GM12878 (cell line): Measurements from ENCODE around the gene SLC10A1. TPM values are rescaled to one million over a fixed set of nuclear protein-coding genes. Genes with fewer than 3 reads are reported as not detected.

Experiments used
- CBX5 ChIP-seq: sonication (generic); IDR thresholded peaks from 2 replicates; pipeline ENCODE4 v1.6.1; 2016; ENCODE audit warnings: low read depth, moderate library complexity, mild to moderate bottlenecking, inconsistent platforms
- EP300 ChIP-seq, 2 experiments: fragments of 150-350 bp in 1 of 2; IDR thresholded peaks; 2 replicates each; pipeline ENCODE4 v1.6.1; 2011 to 2012; ENCODE audit warnings: low read depth in 2 of 2, low read length in 2 of 2, borderline replicate concordance in 1 of 2, improper control_type of control experiment in 1 of 2, inconsistent platforms in 1 of 2; ENCODE audit not compliant: control insufficient read depth in 1 of 2
- IRF4 ChIP-seq: IDR thresholded peaks from 2 replicates; pipeline ENCODE4 v1.6.1; 2011; ENCODE audit warnings: low read depth, low read length
- KLF5 ChIP-seq: fragments of 450-650 bp; IDR thresholded peaks from 2 replicates; pipeline ENCODE4 v1.6.1; 2014; ENCODE audit warnings: mild to moderate bottlenecking; ENCODE audit not compliant: partially characterized antibody
- LARP7 ChIP-seq: fragments of 450-650 bp; IDR thresholded peaks from 2 replicates; pipeline ENCODE4 v1.6.1; 2017; ENCODE audit warnings: mild to moderate bottlenecking
- NR2C2 ChIP-seq: IDR thresholded peaks from 2 replicates; pipeline ENCODE4 v1.6.1; 2011; ENCODE audit warnings: borderline replicate concordance, low read depth; ENCODE audit not compliant: control insufficient read depth, insufficient read length
- NR2F1 ChIP-seq: fragments of 450-650 bp; conservative IDR thresholded peaks from 2 replicates; pipeline ENCODE4 v1.6.1; 2017; ENCODE audit warnings: mild to moderate bottlenecking
- NRF1 ChIP-seq: conservative IDR thresholded peaks from 2 replicates; pipeline ENCODE4 v1.6.1; 2011; ENCODE audit warnings: mild to moderate bottlenecking, low read depth, low read length, improper control_type of control experiment
- POU2F2 ChIP-seq: IDR thresholded peaks from 3 replicates; pipeline ENCODE4 v1.6.1; 2011; ENCODE audit warnings: low read depth, mild to moderate bottlenecking, low read length, borderline replicate concordance
- RFX5 ChIP-seq: IDR thresholded peaks from 2 replicates; pipeline ENCODE4 v1.6.1; 2011; ENCODE audit warnings: low read depth, low read length, improper control_type of control experiment
- SIX5 ChIP-seq: IDR thresholded peaks from 2 replicates; pipeline ENCODE4 v1.6.1; 2011; ENCODE audit warnings: mild to moderate bottlenecking, low read depth, low read length, moderate library complexity; ENCODE audit not compliant: severe bottlenecking
- SMAD5 ChIP-seq: IDR thresholded peaks from 2 replicates; pipeline ENCODE4 v1.6.1; 2016; ENCODE audit warnings: antibody characterized with exemption, low read depth
- SUPT20H ChIP-seq: IDR thresholded peaks from 2 replicates; pipeline ENCODE4 v1.6.1; 2011; ENCODE audit warnings: low read depth, mild to moderate bottlenecking, low read length, moderate library complexity, borderline replicate concordance; ENCODE audit not compliant: control insufficient read depth
- TAF1 ChIP-seq: IDR thresholded peaks from 2 replicates; pipeline ENCODE4 v1.6.1; 2011; ENCODE audit warnings: mild to moderate bottlenecking, low read depth, low read length, borderline replicate concordance
- ZNF207 ChIP-seq: fragments of 450-650 bp; IDR thresholded peaks from 2 replicates; pipeline ENCODE4 v1.6.1; 2014; ENCODE audit warnings: antibody characterized with exemption, mild to moderate bottlenecking, borderline replicate concordance
- polyA plus RNA-seq, 11 experiments: library from polyadenylated mRNA; depleted of rRNA in 4 of 11; unstranded in 6 of 11; stranded (reverse) in 5 of 11; fragments of >200 nt; fragmentation: Nextera tagmentation in 4 of 11; fragmentation: Illumina TruSeq in 1 of 11; extraction: Ambion mirVana in 4 of 11; extraction: Trizol in 1 of 11; gene quantifications; 1 replicate in 1 of 11; 2 replicates in 10 of 11; pipeline versions ENCODE4 v1.2.1 to v1.2.3, GENCODE V29; 2011 to 2016; ENCODE audit warnings: inconsistent platforms in 2 of 11, missing spikeins in 2 of 11, low read depth in 1 of 11
- total RNA-seq, 4 experiments: library from RNA; depleted of rRNA in 3 of 4; stranded (reverse); fragments of >200 nt in 3 of 4; fragmentation: Illumina TruSeq in 1 of 4; extraction: Trizol in 1 of 4; gene quantifications; 2 replicates each; pipeline versions ENCODE4 v1.2.1 to v1.2.3, GENCODE V29; 2013 to 2021
- TF ChIP-seq, protein P1 (sequence below): IDR thresholded peaks from 2 replicates; pipeline ENCODE4 v1.6.1; 2012; ENCODE audit warnings: low read depth, low read length, improper control_type of control experiment
- TF ChIP-seq, protein P2 (sequence below): fragments of 450-650 bp; IDR thresholded peaks from 2 replicates; pipeline ENCODE4 v1.6.1; 2016; ENCODE audit warnings: mild to moderate bottlenecking
- TF ChIP-seq, protein P3 (sequence below): IDR thresholded peaks from 2 replicates; pipeline ENCODE4 v1.6.1; 2012; ENCODE audit warnings: improper control_type of control experiment, low read depth, low read length; ENCODE audit not compliant: insufficient replicate concordance
- TF ChIP-seq, protein P4 (sequence below): fragments of 450-650 bp; IDR thresholded peaks from 2 replicates; pipeline ENCODE4 v1.6.1; 2018; ENCODE audit warnings: borderline replicate concordance, mild to moderate bottlenecking; ENCODE audit not compliant: partially characterized antibody

Gene SLC10A1
- total and polyA plus RNA-seq, 10 of the 15 experiments (the other 5 are each of a cell fraction or from before 2014, with no cell fraction given): 0.15 to 0.16 TPM; not detected in 8

DNA sequence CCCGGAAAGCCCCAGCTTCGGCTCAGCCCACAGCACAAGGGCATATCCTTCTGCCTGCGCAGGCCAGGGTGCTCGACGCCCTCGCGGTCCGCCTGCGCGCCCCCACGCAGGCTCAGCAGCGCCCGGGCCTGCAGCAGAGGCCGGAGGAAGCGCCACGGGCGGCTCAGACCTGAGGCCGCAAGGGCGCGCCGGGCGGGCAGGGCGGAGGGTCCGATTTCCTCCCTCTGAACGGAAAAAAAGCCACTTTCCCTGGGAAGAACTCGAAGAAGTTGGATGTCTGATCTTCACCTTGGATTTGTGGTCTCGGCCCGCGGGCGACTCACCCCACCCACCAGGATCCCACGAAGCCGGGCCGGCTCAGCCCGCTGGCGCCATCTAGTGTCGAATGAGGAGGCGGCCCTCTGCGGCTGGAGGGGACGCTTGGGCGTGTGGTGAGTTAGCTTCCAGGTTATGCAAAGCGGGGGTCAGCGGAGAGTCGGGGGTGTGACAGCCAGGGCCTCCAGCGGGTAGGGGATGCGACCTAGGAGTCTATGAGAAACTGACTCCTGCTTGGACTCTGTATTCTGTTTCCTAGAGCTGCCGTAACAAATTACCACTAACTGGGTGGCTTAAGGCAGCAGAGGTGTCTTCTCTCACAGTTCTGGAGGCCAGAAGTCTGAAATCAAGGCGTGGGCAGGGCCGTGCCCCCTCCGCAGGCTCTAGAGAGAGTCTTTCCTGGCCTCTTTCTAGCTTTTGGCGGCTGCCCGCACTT, 70.1 kb downstream of the SLC10A1 start (continued):
- TF ChIP-seq RFX5: no peak
- peak; percentile 25 for TF ChIP-seq KLF5
- TF ChIP-seq, protein P1, sequence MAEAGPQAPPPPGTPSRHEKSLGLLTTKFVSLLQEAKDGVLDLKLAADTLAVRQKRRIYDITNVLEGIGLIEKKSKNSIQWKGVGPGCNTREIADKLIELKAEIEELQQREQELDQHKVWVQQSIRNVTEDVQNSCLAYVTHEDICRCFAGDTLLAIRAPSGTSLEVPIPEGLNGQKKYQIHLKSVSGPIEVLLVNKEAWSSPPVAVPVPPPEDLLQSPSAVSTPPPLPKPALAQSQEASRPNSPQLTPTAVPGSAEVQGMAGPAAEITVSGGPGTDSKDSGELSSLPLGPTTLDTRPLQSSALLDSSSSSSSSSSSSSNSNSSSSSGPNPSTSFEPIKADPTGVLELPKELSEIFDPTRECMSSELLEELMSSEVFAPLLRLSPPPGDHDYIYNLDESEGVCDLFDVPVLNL: no peak
- TF ChIP-seq NRF1: no peak
- no peak for TF ChIP-seq TAF1
- TF ChIP-seq EP300 (IDR thresholded peaks at IDR 0.05; ENCODE audit: borderline replicate concordance in 1 of 2, control insufficient read depth in 1 of 2, low read depth in 2 of 2, low read length in 2 of 2): no peak
- no peak for TF ChIP-seq SUPT20H
- TF ChIP-seq IRF4: 0 out of 2 replicates have a peak, but pooled peaks have one; percentile 11
- TF ChIP-seq, protein P2, sequence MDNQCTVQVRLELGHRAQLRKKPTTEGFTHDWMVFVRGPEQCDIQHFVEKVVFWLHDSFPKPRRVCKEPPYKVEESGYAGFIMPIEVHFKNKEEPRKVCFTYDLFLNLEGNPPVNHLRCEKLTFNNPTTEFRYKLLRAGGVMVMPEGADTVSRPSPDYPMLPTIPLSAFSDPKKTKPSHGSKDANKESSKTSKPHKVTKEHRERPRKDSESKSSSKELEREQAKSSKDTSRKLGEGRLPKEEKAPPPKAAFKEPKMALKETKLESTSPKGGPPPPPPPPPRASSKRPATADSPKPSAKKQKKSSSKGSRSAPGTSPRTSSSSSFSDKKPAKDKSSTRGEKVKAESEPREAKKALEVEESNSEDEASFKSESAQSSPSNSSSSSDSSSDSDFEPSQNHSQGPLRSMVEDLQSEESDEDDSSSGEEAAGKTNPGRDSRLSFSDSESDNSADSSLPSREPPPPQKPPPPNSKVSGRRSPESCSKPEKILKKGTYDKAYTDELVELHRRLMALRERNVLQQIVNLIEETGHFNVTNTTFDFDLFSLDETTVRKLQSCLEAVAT: no peak
- no peak for TF ChIP-seq SIX5
- TF ChIP-seq POU2F2: peak; percentile 92; the same call in 2 of the 3 replicates
- TF ChIP-seq, protein P3, sequence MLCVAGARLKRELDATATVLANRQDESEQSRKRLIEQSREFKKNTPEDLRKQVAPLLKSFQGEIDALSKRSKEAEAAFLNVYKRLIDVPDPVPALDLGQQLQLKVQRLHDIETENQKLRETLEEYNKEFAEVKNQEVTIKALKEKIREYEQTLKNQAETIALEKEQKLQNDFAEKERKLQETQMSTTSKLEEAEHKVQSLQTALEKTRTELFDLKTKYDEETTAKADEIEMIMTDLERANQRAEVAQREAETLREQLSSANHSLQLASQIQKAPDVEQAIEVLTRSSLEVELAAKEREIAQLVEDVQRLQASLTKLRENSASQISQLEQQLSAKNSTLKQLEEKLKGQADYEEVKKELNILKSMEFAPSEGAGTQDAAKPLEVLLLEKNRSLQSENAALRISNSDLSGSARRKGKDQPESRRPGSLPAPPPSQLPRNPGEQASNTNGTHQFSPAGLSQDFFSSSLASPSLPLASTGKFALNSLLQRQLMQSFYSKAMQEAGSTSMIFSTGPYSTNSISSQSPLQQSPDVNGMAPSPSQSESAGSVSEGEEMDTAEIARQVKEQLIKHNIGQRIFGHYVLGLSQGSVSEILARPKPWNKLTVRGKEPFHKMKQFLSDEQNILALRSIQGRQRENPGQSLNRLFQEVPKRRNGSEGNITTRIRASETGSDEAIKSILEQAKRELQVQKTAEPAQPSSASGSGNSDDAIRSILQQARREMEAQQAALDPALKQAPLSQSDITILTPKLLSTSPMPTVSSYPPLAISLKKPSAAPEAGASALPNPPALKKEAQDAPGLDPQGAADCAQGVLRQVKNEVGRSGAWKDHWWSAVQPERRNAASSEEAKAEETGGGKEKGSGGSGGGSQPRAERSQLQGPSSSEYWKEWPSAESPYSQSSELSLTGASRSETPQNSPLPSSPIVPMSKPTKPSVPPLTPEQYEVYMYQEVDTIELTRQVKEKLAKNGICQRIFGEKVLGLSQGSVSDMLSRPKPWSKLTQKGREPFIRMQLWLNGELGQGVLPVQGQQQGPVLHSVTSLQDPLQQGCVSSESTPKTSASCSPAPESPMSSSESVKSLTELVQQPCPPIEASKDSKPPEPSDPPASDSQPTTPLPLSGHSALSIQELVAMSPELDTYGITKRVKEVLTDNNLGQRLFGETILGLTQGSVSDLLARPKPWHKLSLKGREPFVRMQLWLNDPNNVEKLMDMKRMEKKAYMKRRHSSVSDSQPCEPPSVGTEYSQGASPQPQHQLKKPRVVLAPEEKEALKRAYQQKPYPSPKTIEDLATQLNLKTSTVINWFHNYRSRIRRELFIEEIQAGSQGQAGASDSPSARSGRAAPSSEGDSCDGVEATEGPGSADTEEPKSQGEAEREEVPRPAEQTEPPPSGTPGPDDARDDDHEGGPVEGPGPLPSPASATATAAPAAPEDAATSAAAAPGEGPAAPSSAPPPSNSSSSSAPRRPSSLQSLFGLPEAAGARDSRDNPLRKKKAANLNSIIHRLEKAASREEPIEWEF: no peak
- peak; percentile 92 for TF ChIP-seq LARP7
- no peak for TF ChIP-seq CBX5
- TF ChIP-seq SMAD5: no peak
- TF ChIP-seq NR2F1: peak; percentile 55; the same call in 1 of the 2 replicates
- TF ChIP-seq ZNF207: 0 out of 2 replicates have a peak, but pooled peaks have one; percentile 41
- TF ChIP-seq, protein P4, sequence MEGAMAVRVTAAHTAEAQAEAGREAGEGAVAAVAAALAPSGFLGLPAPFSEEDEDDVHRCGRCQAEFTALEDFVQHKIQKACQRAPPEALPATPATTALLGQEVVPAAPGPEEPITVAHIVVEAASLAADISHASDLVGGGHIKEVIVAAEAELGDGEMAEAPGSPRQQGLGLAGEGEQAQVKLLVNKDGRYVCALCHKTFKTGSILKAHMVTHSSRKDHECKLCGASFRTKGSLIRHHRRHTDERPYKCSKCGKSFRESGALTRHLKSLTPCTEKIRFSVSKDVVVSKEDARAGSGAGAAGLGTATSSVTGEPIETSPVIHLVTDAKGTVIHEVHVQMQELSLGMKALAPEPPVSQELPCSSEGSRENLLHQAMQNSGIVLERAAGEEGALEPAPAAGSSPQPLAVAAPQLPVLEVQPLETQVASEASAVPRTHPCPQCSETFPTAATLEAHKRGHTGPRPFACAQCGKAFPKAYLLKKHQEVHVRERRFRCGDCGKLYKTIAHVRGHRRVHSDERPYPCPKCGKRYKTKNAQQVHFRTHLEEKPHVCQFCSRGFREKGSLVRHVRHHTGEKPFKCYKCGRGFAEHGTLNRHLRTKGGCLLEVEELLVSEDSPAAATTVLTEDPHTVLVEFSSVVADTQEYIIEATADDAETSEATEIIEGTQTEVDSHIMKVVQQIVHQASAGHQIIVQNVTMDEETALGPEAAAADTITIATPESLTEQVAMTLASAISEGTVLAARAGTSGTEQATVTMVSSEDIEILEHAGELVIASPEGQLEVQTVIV: no peak
- no peak for TF ChIP-seq NR2C2
